HCT116 (cell line): ENCODE results near the gene TTC9. TPM values are rescaled to one million over a fixed set of nuclear protein-coding genes. Genes with fewer than 3 reads are reported as not detected.

Experiments used
- ATAC-seq: fragments of 200-7000 bp; cut with Tn5 transposase; 2 replicates; pipeline ENCODE4 v1.9.1; 2020; ENCODE audit warnings: mild to moderate bottlenecking, moderate library complexity
- BruUV-seq: library from RNA; stranded (reverse); fragments of 400-500 nt; replicated peaks from 2 replicates; lab custom pipeline; 2021; lab: Mats Ljungman, UMichigan
- CTCF ChIA-PET: fragments of 300-600 bp; sonication (Branson Sonifier 250); formaldehyde crosslinking; loops from one replicate; lab custom pipeline; 2021; ENCODE audit warnings: antibody characterized with exemption; lab: Charles Lee
- POLR2A ChIA-PET: fragments of 300-600, 350-600 bp; sonication (Branson Sonifier 250); formaldehyde crosslinking; loops from one replicate; lab custom pipeline; 2021; ENCODE audit warnings: antibody characterized with exemption; lab: Charles Lee
- RAD21 ChIA-PET, 2 experiments: fragments of 300-600 bp; sonication (Branson Sonifier 250); formaldehyde crosslinking; loops; one replicate each; lab custom pipeline; 2023; ENCODE audit warnings: low total read pairs in 2 of 2; ENCODE audit not compliant: uncharacterized antibody in 2 of 2, unreplicated experiment in 2 of 2, low non-redundant PET in 1 of 2; lab: Charles Lee
- DNase-seq: peaks from one replicate; pipeline ENCODE4 v3.0.0-alpha.2; 2010; ENCODE audit warnings: low read depth, low spot score
- H2AFZ ChIP-seq: fragments of 200-600 bp; shearing (Covaris generic), sonication (generic); 2 replicates; pipeline ENCODE4 v1.6.1; 2017; ENCODE audit warnings: low read depth, mixed run types, mixed read lengths, antibody characterized with exemption, low read length; ENCODE audit not compliant: poor library complexity, severe bottlenecking
- H3K27ac ChIP-seq: 2 replicates; pipeline ENCODE4 v1.5.1; 2012; ENCODE audit warnings: low read depth, low read length
- H3K27me3 ChIP-seq: fragments of 200-600 bp; sonication (generic); 2 replicates; pipeline ENCODE4 v1.6.1; 2016; ENCODE audit warnings: mixed run types, low read length, mixed read lengths; ENCODE audit not compliant: insufficient read depth
- H3K36me3 ChIP-seq, 2 experiments: fragments of 200-500 bp in 1 of 2; fragments of 200-600 bp in 1 of 2; sonication (Bioruptor generic) in 1 of 2; sonication (generic) in 1 of 2; 2 replicates each; pipeline versions ENCODE4 v1.5.1 to v1.6.1; 2014 to 2016; ENCODE audit warnings: low read length in 2 of 2, inconsistent platforms in 1 of 2, mixed read lengths in 1 of 2, mixed run types in 1 of 2; ENCODE audit not compliant: insufficient read depth in 2 of 2, control insufficient read depth in 1 of 2
- H3K4me1 ChIP-seq, 2 experiments: fragments of 200-600 bp in 1 of 2; sonication (generic) in 1 of 2; 2 replicates each; pipeline versions ENCODE4 v1.5.1 to v1.6.1; 2012 to 2017; ENCODE audit warnings: low read length in 2 of 2, inconsistent platforms in 1 of 2, mild to moderate bottlenecking in 1 of 2, mixed read lengths in 1 of 2, mixed run types in 1 of 2, moderate library complexity in 1 of 2; ENCODE audit not compliant: insufficient read depth in 2 of 2, control insufficient read depth in 1 of 2
- H3K4me2 ChIP-seq: fragments of 200-600 bp; sonication (generic); 2 replicates; pipeline ENCODE4 v1.6.1; 2017; ENCODE audit warnings: mixed run types, low read length, mixed read lengths
- H3K4me3 ChIP-seq, 2 experiments: fragments of 200-600 bp in 1 of 2; sonication (generic) in 1 of 2; replicated peaks in 1 of 2; 2 replicates each; pipeline ENCODE4 v1.5.1; 2011 to 2016; ENCODE audit warnings: low read length in 2 of 2, control low read depth in 1 of 2, low read depth in 1 of 2, mild to moderate bottlenecking in 1 of 2, mixed read lengths in 1 of 2, mixed run types in 1 of 2
- H3K79me2 ChIP-seq: fragments of 200-600 bp; sonication (generic); 2 replicates; pipeline ENCODE4 v1.6.1; 2017; ENCODE audit warnings: mild to moderate bottlenecking, mixed run types, low read length, moderate library complexity, mixed read lengths; ENCODE audit not compliant: insufficient read depth
- H3K9ac ChIP-seq: fragments of 200-600 bp; sonication (generic); 2 replicates; pipeline ENCODE4 v1.6.1; 2016; ENCODE audit warnings: low read length, mixed read lengths
- H3K9me2 ChIP-seq: fragments of 200-600 bp; sonication (generic), shearing (Covaris generic); 2 replicates; pipeline ENCODE4 v1.6.1; 2017; ENCODE audit warnings: mixed run types, mild to moderate bottlenecking, moderate library complexity; ENCODE audit not compliant: insufficient read depth
- H3K9me3 ChIP-seq, 2 experiments: fragments of 200-500 bp in 1 of 2; fragments of 200-600 bp in 1 of 2; sonication (Bioruptor generic) in 1 of 2; sonication (generic) in 1 of 2; 2 replicates each; pipeline ENCODE4 v1.6.1; 2014 to 2017; ENCODE audit warnings: low read length in 2 of 2, mixed read lengths in 2 of 2, inconsistent platforms in 1 of 2, low read depth in 1 of 2, mild to moderate bottlenecking in 1 of 2, mixed run types in 1 of 2, moderate library complexity in 1 of 2; ENCODE audit not compliant: control insufficient read depth in 1 of 2, insufficient read depth in 1 of 2
- H4K20me1 ChIP-seq: fragments of 200-600 bp; sonication (generic), shearing (Covaris generic); 2 replicates; pipeline ENCODE4 v1.6.1; 2017; ENCODE audit warnings: mixed run types, mild to moderate bottlenecking, moderate library complexity; ENCODE audit not compliant: insufficient read depth
- ELF1 ChIP-seq: IDR thresholded peaks from 2 replicates; pipeline ENCODE4 v1.6.1; 2012; ENCODE audit warnings: low read depth, borderline replicate concordance
- EZH2 ChIP-seq: fragments of 200-600 bp; sonication (generic); IDR thresholded peaks from 2 replicates; pipeline ENCODE4 v1.6.1; 2017; ENCODE audit warnings: antibody characterized with exemption, mixed run types
- FOSL1 ChIP-seq: IDR thresholded peaks from 2 replicates; pipeline ENCODE4 v1.6.1; 2012; ENCODE audit warnings: low read depth
- POLR2A ChIP-seq: IDR thresholded peaks from 2 replicates; pipeline ENCODE4 v1.7.0; 2011; ENCODE audit warnings: borderline replicate concordance; ENCODE audit not compliant: insufficient read depth, insufficient read length; ENCODE audit errors: extremely low read depth
- SIN3A ChIP-seq: IDR thresholded peaks from 2 replicates; pipeline ENCODE4 v1.6.1; 2012; ENCODE audit warnings: low read depth
- SP1 ChIP-seq: IDR thresholded peaks from 2 replicates; pipeline ENCODE4 v1.6.1; 2012; ENCODE audit warnings: low read depth
- TCF7L2 ChIP-seq: IDR thresholded peaks from 2 replicates; pipeline ENCODE4 v1.7.0; 2011; ENCODE audit warnings: borderline replicate concordance, inconsistent platforms; ENCODE audit not compliant: insufficient read depth, insufficient read length; ENCODE audit errors: extremely low read depth
- YY1 ChIP-seq: IDR thresholded peaks from 2 replicates; pipeline ENCODE4 v1.6.1; 2011; ENCODE audit warnings: low read length, low read depth, moderate library complexity, mild to moderate bottlenecking; ENCODE audit not compliant: insufficient replicate concordance; ENCODE audit errors: extremely low read depth
- intact Hi-C: fragments of 100-400 bp; cut with micrococcal nuclease; formaldehyde crosslinking; loops from 2 replicates; pipeline ENCODE4 v1.10.0; 2022
- total RNA-seq: library from RNA; stranded (reverse); gene quantifications from one replicate; pipeline ENCODE4 v1.2.1, GENCODE V29; 2021; ENCODE audit not compliant: unreplicated experiment
- TF ChIP-seq, protein P1 (sequence below): IDR thresholded peaks from 2 replicates; pipeline ENCODE4 v1.6.1; 2012

The TTC9 gene
- total RNA-seq, 1 experiment from 2014 or later, result 2.4 TPM

DNA sequence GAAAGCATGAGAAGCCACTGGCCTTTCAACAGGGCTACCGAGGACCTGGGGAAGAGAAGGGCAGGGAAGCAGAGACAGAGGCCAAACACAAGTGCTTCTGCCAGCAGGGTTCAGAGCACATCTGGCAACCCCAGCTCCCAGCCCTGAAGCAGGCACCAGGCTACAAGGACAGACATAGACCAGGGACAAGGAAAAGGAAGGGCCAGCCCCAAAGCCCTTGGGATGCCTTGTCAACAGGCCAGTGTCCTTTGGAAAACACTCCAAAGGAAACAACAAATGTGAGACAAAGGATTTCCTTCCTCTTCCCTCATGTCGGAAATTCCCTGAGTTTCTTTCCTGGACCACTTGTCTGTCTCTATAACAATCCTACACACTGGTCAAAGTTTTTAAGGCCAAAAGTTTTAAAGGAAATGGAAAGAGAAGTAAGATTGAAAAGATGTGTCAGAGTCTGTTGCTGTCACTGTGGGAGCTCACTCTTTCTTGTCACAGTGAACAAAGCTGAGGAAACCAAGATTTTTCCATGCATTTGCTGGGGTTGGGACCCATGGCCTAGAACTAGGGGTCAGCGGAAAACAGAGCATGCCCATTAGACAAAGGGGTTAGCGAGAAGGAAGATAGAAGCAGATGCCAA is 59.4 kb downstream of the TTC9 start:
- Histone ChIP-seq H3K4me2 (no peak overlapping the region), H3K4me1 (peaks cover 4 to 23% of the 10 kb centered on the region in 2 experiments; a peak in 3 of 4 replicates), H3K36me3 (no peaks in the 10 kb centered on the region), H3K9me2 (no peaks in the 10 kb centered on the region), H3K9me3 (no peaks in the 10 kb centered on the region), H2AFZ (no peak overlapping the region), H3K4me3 (no peak overlapping the region), H3K79me2 (no peaks in the 10 kb centered on the region), H3K9ac (no peak overlapping the region), H3K27me3 (no peaks in the 10 kb centered on the region), H3K27ac (no peak overlapping the region), H4K20me1 (no peaks in the 10 kb centered on the region)
- POLR2A ChIA-PET, result no interaction called here
- ATAC-seq, result no peak
- DNase-seq, result no peak
- intact Hi-C loops, result no loop called here
- TF ChIP-seq POLR2A (no peak), EZH2 (no peak), ELF1 (no peak), SIN3A (no peak), SP1 (no peak), TCF7L2 (no peak), YY1 (no peak)
- TF ChIP-seq, protein P1, sequence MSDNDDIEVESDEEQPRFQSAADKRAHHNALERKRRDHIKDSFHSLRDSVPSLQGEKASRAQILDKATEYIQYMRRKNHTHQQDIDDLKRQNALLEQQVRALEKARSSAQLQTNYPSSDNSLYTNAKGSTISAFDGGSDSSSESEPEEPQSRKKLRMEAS, result no peak
- no TSS peak for BruUV-seq
- CTCF ChIA-PET, result no interaction called here
- RAD21 ChIA-PET, result no interaction called here

DNA sequence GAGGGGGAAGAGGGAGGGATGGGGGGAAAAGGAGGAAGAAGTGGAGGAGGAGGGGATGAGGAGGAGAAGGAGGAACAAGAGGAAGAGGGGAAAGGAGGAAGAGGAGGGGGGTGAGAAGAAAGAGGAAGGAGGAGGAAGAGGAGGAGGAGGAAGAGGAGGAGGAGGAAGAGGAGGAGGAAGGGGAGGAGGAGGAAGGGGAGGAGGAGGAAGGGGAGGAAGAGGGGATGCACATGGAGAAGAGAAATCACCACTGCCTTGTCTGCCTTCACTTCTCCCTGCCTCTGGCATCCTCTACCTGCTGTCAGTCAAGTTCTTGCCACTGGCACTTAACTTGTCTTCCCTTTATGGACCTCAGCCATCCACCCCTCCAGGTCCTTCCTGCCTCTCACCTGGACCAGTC is 59.9 kb downstream of the TTC9 start:
- POLR2A ChIA-PET, result no interaction called here
- Histone ChIP-seq H4K20me1 (no peaks in the 10 kb centered on the region), H3K4me3 (no peak overlapping the region), H3K4me1 (peaks cover 4 to 28% of the 10 kb centered on the region in 2 experiments), H3K9me2 (no peaks in the 10 kb centered on the region), H3K9me3 (no peaks in the 10 kb centered on the region), H2AFZ (no peak overlapping the region), H3K79me2 (no peaks in the 10 kb centered on the region), H3K4me2 (no peak overlapping the region), H3K36me3 (no peaks in the 10 kb centered on the region), H3K9ac (no peak overlapping the region), H3K27me3 (no peaks in the 10 kb centered on the region), H3K27ac (no peak overlapping the region)
- ATAC-seq (no peak), DNase-seq (no peak)
- no peak for TF ChIP-seq FOSL1
- CTCF ChIA-PET, result no interaction called here
- intact Hi-C loops, result no loop called here
- RAD21 ChIA-PET, result no interaction called here
- no TSS peak for BruUV-seq
